HuH-7 (cell line): ENCODE measurements around the gene PODXL2.
"Not testable (repeated sequence)": the region's sequence is repeated elsewhere in the genome, so short reads cannot be mapped to it uniquely, and the experiment has no call there.

Source experiments
- DNase-seq: peaks from one replicate; pipeline ENCODE4 v3.0.0; 2011; ENCODE audit warnings: low spot score

The PODXL2 gene

GRCh38 chr3:127629467-127630403, 750 bp downstream of the PODXL2 start:
- DNase-seq: no peak

DNA sequence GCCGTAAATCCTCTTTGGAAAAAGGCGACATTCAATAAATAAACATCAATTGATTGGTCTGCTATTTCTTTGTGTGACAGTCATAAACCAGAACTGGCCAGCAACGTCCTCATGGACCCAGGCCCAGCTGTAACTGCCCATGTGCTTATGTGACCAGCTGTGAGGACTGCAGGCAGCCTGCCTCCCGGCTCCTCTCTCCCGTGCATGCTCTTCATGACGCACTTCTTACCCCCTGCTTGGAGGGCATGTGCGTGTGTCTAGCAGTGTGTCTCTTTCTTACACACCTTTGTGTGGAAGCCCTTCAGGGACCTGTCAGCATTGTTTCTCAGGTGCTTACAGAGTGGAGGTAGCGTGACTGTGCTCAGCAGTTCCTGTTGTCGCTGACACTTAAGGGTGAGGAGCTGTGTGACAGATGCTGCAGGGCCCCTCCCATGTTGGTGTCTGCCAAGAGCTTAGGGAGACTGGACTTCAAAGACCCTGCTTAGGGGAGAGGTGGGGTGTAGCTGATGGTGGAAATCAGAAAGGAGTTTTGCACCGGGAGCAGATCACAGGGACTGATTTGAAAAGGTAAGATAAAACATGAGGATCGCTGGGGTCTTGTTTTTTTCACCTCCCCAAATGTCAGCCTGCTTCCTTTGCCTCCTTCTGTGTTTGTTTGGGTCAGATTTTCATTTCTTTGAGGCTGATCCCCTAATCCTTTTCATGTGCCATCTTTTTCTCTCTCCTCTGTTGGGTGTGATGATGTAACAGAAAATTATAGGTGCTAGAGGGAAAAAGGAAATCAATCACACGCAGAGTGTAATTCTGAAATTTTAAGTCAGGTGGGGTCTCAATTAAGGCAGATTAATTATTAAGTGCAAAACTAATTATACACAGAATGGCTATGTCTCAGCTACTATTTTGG, 2.1 kb downstream of the PODXL2 start:
- DNase-seq: no peak

DNA sequence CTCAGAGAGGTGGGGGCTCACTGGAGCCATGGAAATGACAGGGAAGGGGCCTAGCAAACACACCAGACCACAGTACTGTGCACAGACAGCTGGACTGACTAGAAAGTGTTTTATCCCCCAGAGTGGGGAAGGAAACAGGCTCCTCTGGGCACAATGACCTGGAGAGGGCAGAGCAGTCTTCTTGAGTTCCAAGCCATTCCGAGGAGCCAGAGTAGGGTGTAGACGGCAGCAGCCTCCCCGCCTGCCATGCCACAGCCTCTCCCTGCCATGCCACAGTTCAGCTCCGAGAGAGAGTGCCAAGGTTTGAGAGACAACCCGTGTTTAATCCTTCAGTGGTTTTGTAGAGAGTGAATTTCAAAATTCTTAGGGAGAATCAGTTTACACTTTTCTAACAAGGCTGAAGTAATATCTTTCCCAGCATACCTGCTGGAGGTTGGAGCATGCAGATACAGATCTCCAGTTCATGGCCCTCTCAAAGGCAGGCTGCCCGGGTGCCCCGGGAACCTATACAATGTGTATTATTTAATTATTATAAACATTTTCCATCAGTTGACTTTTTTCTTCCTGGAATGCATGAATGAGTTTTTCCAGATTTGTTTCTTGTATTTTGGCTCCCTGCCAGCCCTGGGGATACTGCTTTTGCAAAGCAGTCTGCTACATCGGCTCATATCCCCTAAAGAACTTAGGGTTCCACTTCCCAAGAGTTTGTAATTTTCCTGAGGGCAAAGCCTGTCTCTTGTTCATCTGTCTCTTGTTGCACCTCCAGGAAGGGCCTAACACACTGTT, 3.2 kb downstream of the PODXL2 start:
- no peak for DNase-seq

GRCh38 chr3:127634653-127635052, 5.7 kb downstream of the PODXL2 start:
- no peak for DNase-seq

GRCh38 chr3:127637546-127637945, 8.6 kb downstream of the PODXL2 start:
- no peak for DNase-seq

- DNase-seq: no peak
Measured at GRCh38 chr3:127637971-127638370, 9.0 kb downstream of the PODXL2 start.

DNA sequence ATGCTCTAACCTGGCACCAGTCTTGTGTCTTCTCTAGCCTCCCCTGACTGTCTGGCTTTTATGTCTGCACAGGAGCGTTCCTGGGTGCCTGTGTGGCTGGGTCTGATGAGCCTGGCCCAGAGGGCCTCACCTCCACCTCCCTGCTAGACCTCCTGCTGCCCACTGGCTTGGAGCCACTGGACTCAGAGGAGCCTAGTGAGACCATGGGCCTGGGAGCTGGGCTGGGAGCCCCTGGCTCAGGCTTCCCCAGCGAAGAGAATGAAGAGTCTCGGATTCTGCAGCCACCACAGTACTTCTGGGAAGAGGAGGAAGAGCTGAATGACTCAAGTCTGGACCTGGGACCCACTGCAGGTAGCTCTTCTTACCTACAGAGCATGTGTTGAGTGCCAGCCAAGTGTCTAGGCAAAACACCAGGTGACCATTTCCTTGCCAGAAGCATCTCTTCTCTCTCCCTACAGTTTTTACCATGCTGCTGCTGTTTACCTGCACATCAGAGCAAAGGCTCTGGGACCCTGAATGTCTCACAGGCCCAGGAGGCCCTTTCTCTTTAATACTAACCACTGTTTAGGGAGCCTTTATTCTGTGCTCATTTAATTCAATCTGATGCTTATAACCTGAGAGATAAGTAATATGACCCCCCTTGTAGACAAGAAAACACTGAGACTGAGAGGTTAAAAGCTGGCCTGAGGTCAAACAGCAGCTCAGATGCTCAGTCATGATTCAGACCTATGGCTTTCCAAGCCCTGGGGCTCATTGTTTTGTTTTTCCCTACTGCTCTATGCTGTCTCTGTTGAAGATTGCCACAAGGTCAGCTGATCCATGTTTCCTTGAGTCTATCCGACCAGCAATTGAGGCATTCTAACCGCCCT, 10.4 kb downstream of the PODXL2 start:
- DNase-seq: no peak

DNA sequence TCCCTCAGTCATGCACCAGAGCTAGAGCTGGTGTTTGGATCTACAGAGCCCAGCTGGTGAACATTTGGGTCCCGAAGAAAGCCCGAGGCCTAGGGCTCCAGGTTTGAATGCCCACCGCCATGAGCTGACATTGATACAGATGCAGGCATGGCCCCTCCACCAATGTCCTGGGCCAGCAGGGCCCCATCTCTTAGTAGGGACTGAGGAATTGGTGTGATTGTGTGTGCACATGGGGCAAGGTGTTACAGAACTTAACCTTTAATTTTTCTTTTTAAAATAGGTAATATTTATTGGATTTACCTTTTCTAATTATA, 11.0 kb downstream of the PODXL2 start:
- no peak for DNase-seq

DNA sequence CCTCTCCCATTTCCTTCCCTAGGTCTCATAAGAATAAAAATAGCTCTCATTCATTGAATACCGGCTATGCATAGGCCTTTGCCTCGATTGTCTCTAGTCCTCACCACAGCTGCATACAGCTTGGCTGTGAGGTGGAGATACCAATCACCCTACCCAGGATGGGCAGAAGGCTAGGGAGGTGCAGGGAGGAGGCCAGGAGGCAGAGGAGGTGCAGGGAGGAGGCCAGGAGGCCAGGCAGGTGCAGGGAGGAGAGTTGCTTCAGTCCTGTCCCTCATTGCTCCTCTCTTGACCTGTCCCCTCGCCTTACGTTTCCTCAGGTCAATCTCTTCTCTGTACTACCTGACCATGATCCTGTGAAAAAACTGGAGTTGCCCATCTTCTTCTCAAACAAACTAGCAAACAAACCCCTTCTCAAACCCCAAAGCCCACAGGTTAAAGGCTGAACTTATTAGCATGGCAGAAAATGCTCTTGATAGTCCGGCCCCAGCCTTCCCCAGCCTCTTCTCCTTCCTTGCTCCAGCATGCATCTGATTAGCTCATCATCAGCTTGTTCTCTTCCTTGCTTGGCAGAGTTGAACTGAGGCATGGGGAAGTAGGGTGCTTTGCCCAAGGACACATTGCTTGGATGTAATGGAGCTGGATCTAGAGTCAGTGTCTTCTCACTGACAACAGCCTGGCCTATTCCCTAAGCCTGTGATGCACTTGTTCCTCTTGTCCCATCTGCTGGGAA, 15.8 kb downstream of the PODXL2 start:
- DNase-seq: no peak

- no peak for DNase-seq
Measured at GRCh38 chr3:127645371-127646015, 16.5 kb downstream of the PODXL2 start.

- no peak for DNase-seq
Measured at GRCh38 chr3:127646501-127647046, 17.6 kb downstream of the PODXL2 start.

GRCh38 chr3:127647166-127647844, 18.3 kb downstream of the PODXL2 start:
- no peak for DNase-seq

DNA sequence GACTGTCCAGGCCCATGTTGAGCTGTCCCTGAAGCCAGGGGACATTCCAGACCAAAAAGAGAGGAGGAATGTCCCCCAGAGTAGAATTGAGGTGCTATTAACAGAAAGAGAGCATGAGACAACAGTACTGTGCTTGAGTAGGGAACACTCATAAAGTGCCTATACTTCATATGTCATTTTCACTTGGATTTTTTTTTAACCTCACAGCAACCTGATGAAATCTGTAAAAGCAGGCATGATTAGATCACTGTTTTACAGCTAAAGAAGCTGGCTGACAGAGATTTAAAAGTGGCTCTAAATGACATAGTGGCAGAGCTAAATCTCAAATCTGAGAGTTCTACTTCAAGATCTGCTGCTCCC, 18.8 kb downstream of the PODXL2 start:
- no peak for DNase-seq

DNA sequence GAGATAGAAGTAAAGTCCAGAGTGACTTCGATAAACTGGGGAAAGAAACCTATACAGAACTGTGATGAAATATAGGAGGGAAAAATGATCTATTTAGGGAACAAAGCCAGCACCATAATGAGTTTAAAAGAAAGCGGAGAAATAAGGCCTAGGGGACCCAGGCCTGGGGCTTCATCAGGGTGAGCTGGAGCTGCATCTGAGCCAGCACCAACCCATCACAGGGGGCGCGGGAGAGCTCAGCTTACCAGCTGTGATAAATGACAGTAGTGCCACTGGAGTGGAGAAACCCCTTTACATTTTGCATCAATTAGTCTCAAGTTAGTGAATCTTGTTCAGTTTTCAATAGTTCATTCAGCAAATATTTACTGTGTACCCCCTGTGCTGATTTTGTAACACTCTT, 21.3 kb downstream of the PODXL2 start:
- DNase-seq: no peak

GRCh38 chr3:127651516-127652172, 22.7 kb downstream of the PODXL2 start:
- DNase-seq: no peak

- DNase-seq: peak; percentile 85
Measured at GRCh38 chr3:127652246-127652995, 23.4 kb downstream of the PODXL2 start.

GRCh38 chr3:127654374-127654773, 25.4 kb downstream of the PODXL2 start:
- DNase-seq: no peak

DNA sequence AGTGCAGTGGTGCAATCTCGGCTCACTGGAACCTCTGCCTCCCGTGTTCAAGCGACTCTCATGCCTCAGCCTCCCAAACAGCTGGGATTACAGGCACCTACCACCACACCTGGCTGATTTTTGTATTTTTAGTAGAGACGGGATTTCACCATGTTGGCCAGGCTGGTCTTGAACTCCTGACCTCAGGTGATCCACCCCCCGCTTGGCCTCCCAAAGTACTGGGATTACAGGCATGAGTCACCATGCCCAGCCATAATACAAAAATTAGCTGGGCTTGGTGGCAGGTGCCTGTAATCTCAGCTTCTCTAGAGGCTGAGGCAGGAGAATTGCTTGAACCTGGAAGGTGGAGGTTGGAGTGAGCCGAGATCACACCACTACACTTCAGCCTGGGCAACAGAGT, 26.0 kb downstream of the PODXL2 start:
- not testable (repeated sequence) for DNase-seq
